Measurements from ENCODE around the gene CCR4. TPM values are rescaled to one million over a fixed set of nuclear protein-coding genes. Genes with fewer than 3 reads are reported as not detected.

The CCR4 gene
- polyA plus RNA-seq, 1 donor from 2014 or later = not detected

GRCh38 chr3:32996048-32996754, 44.8 kb downstream of the CCR4 start:
- Histone ChIP-seq H3K9ac (ENCODE audit: low read length) (no peak overlapping the region), H3K4me3 (ENCODE audit: low read length) (no peak overlapping the region), H3F3A (ENCODE audit: insufficient read depth, low read length, poor library complexity, severe bottlenecking) (no peaks in the 10 kb centered on the region), H3K27ac (ENCODE audit: low read length) (no peak overlapping the region), H3K27me3 (ENCODE audit: insufficient read depth, low read depth, low read length) (no peaks in the 10 kb centered on the region), H3K9me3 (ENCODE audit: low read length) (no peaks in the 10 kb centered on the region), H4K20me1 (ENCODE audit: insufficient read depth) (no peaks in the 10 kb centered on the region), H3K79me2 (replicated peaks; ENCODE audit: insufficient read depth, low read length) (no peaks in the 10 kb centered on the region), H2AFZ (ENCODE audit: low read depth, low read length) (no peak overlapping the region), H3K4me2 (ENCODE audit: low read length) (no peak overlapping the region), H3K36me3 (ENCODE audit: insufficient read depth, low read length) (no peaks in the 10 kb centered on the region), H3K9me2 (ENCODE audit: insufficient read depth, low read length) (no peaks in the 10 kb centered on the region)
- no peak for TF ChIP-seq POLR2AphosphoS5 (IDR thresholded peaks at IDR 0.05)
- no peak for TF ChIP-seq TAF1 (IDR thresholded peaks at IDR 0.05; ENCODE audit: low read depth)
- TF ChIP-seq RAD21 (conservative IDR thresholded peaks at IDR 0.05) = no peak
- TF ChIP-seq MXI1 (conservative IDR thresholded peaks at IDR 0.05; ENCODE audit: poor library complexity, severe bottlenecking) = no peak
- TF ChIP-seq EZH2 (IDR thresholded peaks at IDR 0.05; ENCODE audit: borderline replicate concordance, insufficient read depth, low read length, poor library complexity, severe bottlenecking) = no peak
- no peak for TF ChIP-seq REST (IDR thresholded peaks at IDR 0.05; ENCODE audit: borderline replicate concordance)
- TF ChIP-seq, protein P1, sequence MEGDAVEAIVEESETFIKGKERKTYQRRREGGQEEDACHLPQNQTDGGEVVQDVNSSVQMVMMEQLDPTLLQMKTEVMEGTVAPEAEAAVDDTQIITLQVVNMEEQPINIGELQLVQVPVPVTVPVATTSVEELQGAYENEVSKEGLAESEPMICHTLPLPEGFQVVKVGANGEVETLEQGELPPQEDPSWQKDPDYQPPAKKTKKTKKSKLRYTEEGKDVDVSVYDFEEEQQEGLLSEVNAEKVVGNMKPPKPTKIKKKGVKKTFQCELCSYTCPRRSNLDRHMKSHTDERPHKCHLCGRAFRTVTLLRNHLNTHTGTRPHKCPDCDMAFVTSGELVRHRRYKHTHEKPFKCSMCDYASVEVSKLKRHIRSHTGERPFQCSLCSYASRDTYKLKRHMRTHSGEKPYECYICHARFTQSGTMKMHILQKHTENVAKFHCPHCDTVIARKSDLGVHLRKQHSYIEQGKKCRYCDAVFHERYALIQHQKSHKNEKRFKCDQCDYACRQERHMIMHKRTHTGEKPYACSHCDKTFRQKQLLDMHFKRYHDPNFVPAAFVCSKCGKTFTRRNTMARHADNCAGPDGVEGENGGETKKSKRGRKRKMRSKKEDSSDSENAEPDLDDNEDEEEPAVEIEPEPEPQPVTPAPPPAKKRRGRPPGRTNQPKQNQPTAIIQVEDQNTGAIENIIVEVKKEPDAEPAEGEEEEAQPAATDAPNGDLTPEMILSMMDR (IDR thresholded peaks at IDR 0.05; ENCODE audit: poor library complexity, severe bottlenecking) = no peak
- no peak for TF ChIP-seq EP300 (conservative IDR thresholded peaks at IDR 0.05; ENCODE audit: poor library complexity, severe bottlenecking)
- no peak for TF ChIP-seq SMC3 (conservative IDR thresholded peaks at IDR 0.05; ENCODE audit: poor library complexity)

- no peak for TF ChIP-seq EP300 (conservative IDR thresholded peaks at IDR 0.05; ENCODE audit: poor library complexity, severe bottlenecking)
- TF ChIP-seq SMC3 (conservative IDR thresholded peaks at IDR 0.05; ENCODE audit: poor library complexity) = no peak
- TF ChIP-seq RAD21 (conservative IDR thresholded peaks at IDR 0.05) = no peak
- Histone ChIP-seq H3K9me2 (ENCODE audit: insufficient read depth, low read length) (no peaks in the 10 kb centered on the region), H3K36me3 (ENCODE audit: insufficient read depth, low read length) (no peaks in the 10 kb centered on the region), H3F3A (ENCODE audit: insufficient read depth, low read length, poor library complexity, severe bottlenecking) (no peaks in the 10 kb centered on the region), H3K79me2 (replicated peaks; ENCODE audit: insufficient read depth, low read length) (no peaks in the 10 kb centered on the region), H3K27me3 (ENCODE audit: insufficient read depth, low read depth, low read length) (no peaks in the 10 kb centered on the region), H3K27ac (ENCODE audit: low read length) (no peak overlapping the region), H4K20me1 (ENCODE audit: insufficient read depth) (no peaks in the 10 kb centered on the region), H3K9ac (ENCODE audit: low read length) (no peak overlapping the region), H3K4me2 (ENCODE audit: low read length) (no peak overlapping the region), H2AFZ (ENCODE audit: low read depth, low read length) (no peak overlapping the region), H3K9me3 (ENCODE audit: low read length) (no peaks in the 10 kb centered on the region), H3K4me3 (ENCODE audit: low read length) (no peak overlapping the region)
Observed at GRCh38 chr3:32996755-32997091, 45.3 kb downstream of the CCR4 start.
